GM10266 (cell line): ENCODE results near the gene PPA2.
A peak's percentile ranks its signal among the peaks of the same experiment; 100 is the strongest.
"Not testable (repeated sequence)": the region's sequence is repeated elsewhere in the genome, so short reads cannot be mapped to it uniquely, and the experiment has no call there.

Experiments
- DNase-seq: peaks from one replicate; pipeline ENCODE4 v3.0.0; 2012; ENCODE audit errors: extremely low spot score
- CTCF ChIP-seq: IDR thresholded peaks from 2 replicates; pipeline ENCODE4 v1.5.1; 2012; ENCODE audit warnings: mild to moderate bottlenecking, low read depth; ENCODE audit not compliant: control insufficient read depth, insufficient read depth; ENCODE audit errors: missing control alignments

Gene PPA2

GRCh38 chr4:105471566-105472176 is 2.2 kb downstream of the PPA2 start:
- peak; percentile 77 for TF ChIP-seq CTCF
- peak; percentile 71 for DNase-seq

- DNase-seq, result no peak
- TF ChIP-seq CTCF, result no peak
These were observed 3.1 kb downstream of the PPA2 start for GRCh38 chr4:105470766-105471165.

GRCh38 chr4:105469736-105470135 is 4.1 kb downstream of the PPA2 start:
- DNase-seq, result no peak
- TF ChIP-seq CTCF, result no peak

- TF ChIP-seq CTCF, result no peak
- DNase-seq, result no peak
These were observed 7.3 kb downstream of the PPA2 start for GRCh38 chr4:105466580-105466979.

GRCh38 chr4:105464563-105464962 is 9.3 kb downstream of the PPA2 start:
- not testable (repeated sequence) for DNase-seq

GRCh38 chr4:105462576-105462975 is 11.3 kb downstream of the PPA2 start:
- no peak for DNase-seq
- TF ChIP-seq CTCF, result no peak

- no peak for DNase-seq
- no peak for TF ChIP-seq CTCF
These were observed 12.1 kb downstream of the PPA2 start for GRCh38 chr4:105461621-105462382.
